ENCODE data around the gene SPECC1. TPM values are rescaled to one million over a fixed set of nuclear protein-coding genes. Genes with fewer than 3 reads are reported as not detected.

Gene SPECC1
- total RNA-seq, 1 experiment from 2014 or later = 128 TPM

DNA sequence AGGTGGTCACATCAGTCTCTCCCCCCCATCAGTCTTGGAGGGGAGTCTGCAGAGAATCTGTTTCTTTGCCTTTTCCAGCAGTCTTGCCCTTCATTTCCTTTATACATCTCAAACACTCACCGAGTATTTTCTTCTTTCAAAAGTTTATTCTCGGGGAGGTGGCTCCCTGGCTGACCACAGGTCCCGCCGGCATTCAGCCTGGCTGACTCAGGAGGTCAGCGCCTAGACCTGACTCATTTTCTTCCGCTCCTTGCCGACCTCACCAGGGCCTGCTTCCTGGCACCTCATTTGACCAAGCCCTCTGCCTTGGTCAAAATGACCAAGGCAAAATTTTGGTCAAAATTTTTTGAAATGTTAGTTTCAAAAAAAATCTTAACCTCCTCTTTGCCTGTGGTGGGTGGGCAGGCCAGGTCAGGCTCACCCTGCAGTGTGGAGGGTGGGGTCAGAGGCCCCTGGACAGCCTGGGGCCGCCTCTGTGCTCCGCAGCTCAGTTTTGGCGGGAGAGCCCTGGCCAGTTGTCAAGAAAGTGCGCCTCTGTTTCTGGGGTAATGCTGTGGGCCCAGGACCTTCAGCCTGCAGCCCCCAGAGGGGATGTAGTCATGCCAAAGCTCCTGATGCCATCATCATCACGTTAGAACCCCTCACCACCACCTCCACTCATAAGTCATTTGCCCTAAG lies 165.6 kb downstream of the SPECC1 start:
- intact Hi-C loops (cut with micrococcal nuclease; ENCODE audit: unreplicated experiment) = loop anchor here (5.0 kb wide), 1 partner anchor 33 kb away; no protein-coding TSS in a partner anchor
- Histone ChIP-seq H3K4me1 (replicated peaks; ENCODE audit: insufficient read depth) (peaks cover 69% of the 10 kb centered on the region), H3F3A (ENCODE audit: insufficient read depth, low read depth) (peaks cover 51% of the 10 kb centered on the region), H3K9me3 (ENCODE audit: insufficient read depth, low read depth) (no peaks in the 10 kb centered on the region), H3K9me2 (ENCODE audit: insufficient read depth) (no peaks in the 10 kb centered on the region), H3K27ac (peak overlapping the region; percentile 74), H3K36me3 (ENCODE audit: low read depth) (no peaks in the 10 kb centered on the region), H3K27me3 (ENCODE audit: insufficient read depth, low read depth) (no peaks in the 10 kb centered on the region), H4K20me1 (ENCODE audit: insufficient read depth) (no peaks in the 10 kb centered on the region), H3K4me3 (peak overlapping the region; percentile 34; the same call in 1 of the 2 replicates), H2AFZ (no peak overlapping the region), H3K4me2 (peak overlapping the region; percentile 78), H3K79me2 (ENCODE audit: low read depth) (peaks cover 90% of the 10 kb centered on the region)
- TF ChIP-seq EZH2 (IDR thresholded peaks at IDR 0.05; ENCODE audit: low read depth) = no peak
- TF ChIP-seq, protein P1, sequence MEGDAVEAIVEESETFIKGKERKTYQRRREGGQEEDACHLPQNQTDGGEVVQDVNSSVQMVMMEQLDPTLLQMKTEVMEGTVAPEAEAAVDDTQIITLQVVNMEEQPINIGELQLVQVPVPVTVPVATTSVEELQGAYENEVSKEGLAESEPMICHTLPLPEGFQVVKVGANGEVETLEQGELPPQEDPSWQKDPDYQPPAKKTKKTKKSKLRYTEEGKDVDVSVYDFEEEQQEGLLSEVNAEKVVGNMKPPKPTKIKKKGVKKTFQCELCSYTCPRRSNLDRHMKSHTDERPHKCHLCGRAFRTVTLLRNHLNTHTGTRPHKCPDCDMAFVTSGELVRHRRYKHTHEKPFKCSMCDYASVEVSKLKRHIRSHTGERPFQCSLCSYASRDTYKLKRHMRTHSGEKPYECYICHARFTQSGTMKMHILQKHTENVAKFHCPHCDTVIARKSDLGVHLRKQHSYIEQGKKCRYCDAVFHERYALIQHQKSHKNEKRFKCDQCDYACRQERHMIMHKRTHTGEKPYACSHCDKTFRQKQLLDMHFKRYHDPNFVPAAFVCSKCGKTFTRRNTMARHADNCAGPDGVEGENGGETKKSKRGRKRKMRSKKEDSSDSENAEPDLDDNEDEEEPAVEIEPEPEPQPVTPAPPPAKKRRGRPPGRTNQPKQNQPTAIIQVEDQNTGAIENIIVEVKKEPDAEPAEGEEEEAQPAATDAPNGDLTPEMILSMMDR (conservative IDR thresholded peaks at IDR 0.05) = no peak
- BruUV-seq (replicated peaks) = TSS peak; percentile 8
- ChIA-PET CTCF (interaction anchor here (0.6 kb wide), 1 partner anchor 62 kb away, joined by 4 read pairs; no protein-coding TSS in a partner anchor), POLR2A (ENCODE audit: unreplicated experiment) (interaction anchor here (0.6 kb wide), 1 partner anchor 678 kb away, joined by 6 read pairs; no protein-coding TSS in a partner anchor)
- DNase-seq = peak; percentile 83 to 84

DNA sequence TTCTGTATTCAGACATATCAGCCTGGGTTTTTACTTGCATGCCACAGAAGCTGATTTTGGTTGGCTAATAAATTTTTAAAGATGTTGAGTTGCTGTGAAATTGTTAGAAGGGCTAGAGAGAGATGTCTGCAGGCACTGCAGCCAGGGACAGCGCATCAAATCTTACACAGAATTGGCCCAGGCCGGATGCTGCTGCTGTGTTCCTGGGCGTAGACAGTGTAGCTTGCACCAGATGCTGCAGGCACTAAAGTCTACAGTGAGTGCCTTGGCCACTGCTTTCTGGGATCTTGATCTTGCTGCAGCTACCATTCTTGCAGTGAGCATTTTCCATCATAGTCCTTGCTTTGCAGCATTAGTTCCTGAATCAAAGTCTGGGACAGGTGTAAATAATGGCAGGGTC lies 169.9 kb downstream of the SPECC1 start:
- no TSS peak for BruUV-seq (replicated peaks)
- no peaks in the 10 kb centered on the region for H3K27me3 ChIP-seq (ENCODE audit: insufficient read depth, low read depth)
- DNase-seq = no peak
- H3K4me3 ChIP-seq = no peak overlapping the region
- no peaks in the 10 kb centered on the region for H3K9me3 ChIP-seq (ENCODE audit: insufficient read depth, low read depth)
- CTCF ChIA-PET = interaction anchor here (0.6 kb wide), 1 partner anchor 113 kb away, joined by 3 read pairs; no protein-coding TSS in a partner anchor
- peaks cover 37% of the 10 kb centered on the region for H3K4me1 ChIP-seq (replicated peaks; ENCODE audit: insufficient read depth)
- peaks cover 13% of the 10 kb centered on the region for H3F3A ChIP-seq (ENCODE audit: insufficient read depth, low read depth)
- POLR2A ChIA-PET (ENCODE audit: unreplicated experiment) = no interaction called here
- H3K79me2 ChIP-seq (ENCODE audit: low read depth) = peaks cover 87% of the 10 kb centered on the region
- no peak for TF ChIP-seq EZH2 (IDR thresholded peaks at IDR 0.05; ENCODE audit: low read depth)
- TF ChIP-seq, protein P1 (conservative IDR thresholded peaks at IDR 0.05) = no peak
- no peak overlapping the region for H3K27ac ChIP-seq
- no peak overlapping the region for H2AFZ ChIP-seq
- no peak overlapping the region for H3K4me2 ChIP-seq
- H3K36me3 ChIP-seq (ENCODE audit: low read depth) = no peaks in the 10 kb centered on the region
- H3K9me2 ChIP-seq (ENCODE audit: insufficient read depth) = no peaks in the 10 kb centered on the region
- intact Hi-C loops (cut with micrococcal nuclease; ENCODE audit: unreplicated experiment) = no loop called here
- H4K20me1 ChIP-seq (ENCODE audit: insufficient read depth) = no peaks in the 10 kb centered on the region

DNA sequence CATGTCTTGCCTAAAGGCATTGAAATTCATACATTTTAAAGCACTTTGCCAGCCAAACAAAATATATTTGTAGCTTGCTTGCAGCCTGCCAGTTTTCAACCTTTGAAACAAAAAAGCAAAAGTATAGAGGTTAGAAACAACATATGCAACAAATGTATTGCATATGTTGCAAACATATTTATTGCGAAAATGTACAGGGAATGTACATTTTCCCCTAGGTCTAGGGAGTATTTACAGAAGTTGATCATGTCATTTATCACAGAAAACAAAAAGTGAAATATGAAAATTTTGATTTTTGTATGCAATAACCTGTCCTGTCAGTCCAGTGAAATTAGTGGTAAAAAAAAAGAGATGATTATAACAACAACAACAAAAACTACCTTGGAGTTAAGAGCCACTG lies 171.5 kb downstream of the SPECC1 start:
- CTCF ChIA-PET = interaction anchor here (0.9 kb wide), 1 partner anchor 32 kb away, joined by 3 read pairs; no protein-coding TSS in a partner anchor
- H3K79me2 ChIP-seq (ENCODE audit: low read depth) = peaks cover 93% of the 10 kb centered on the region

More for the DNA sequence above, 171.5 kb downstream of the SPECC1 start:
- H3K36me3 ChIP-seq (ENCODE audit: low read depth) = no peaks in the 10 kb centered on the region
- no peaks in the 10 kb centered on the region for H3K9me2 ChIP-seq (ENCODE audit: insufficient read depth)
- POLR2A ChIA-PET (ENCODE audit: unreplicated experiment) = no interaction called here
- no peak overlapping the region for H3K27ac ChIP-seq
- H3F3A ChIP-seq (ENCODE audit: insufficient read depth, low read depth) = 0 out of 2 replicates have a peak, but pooled peaks cover under 1% of the 10 kb centered on the region
- no peaks in the 10 kb centered on the region; the same call in 1 of the 2 replicates for H4K20me1 ChIP-seq (ENCODE audit: insufficient read depth)
- H2AFZ ChIP-seq = no peak overlapping the region
- TF ChIP-seq, protein P1 (conservative IDR thresholded peaks at IDR 0.05) = no peak
- no peak for TF ChIP-seq EZH2 (IDR thresholded peaks at IDR 0.05; ENCODE audit: low read depth)
- H3K4me2 ChIP-seq = no peak overlapping the region
- no peaks in the 10 kb centered on the region for H3K27me3 ChIP-seq (ENCODE audit: insufficient read depth, low read depth)
- no peak overlapping the region for H3K4me3 ChIP-seq
- BruUV-seq (replicated peaks) = no TSS peak
- no peak for DNase-seq
- no peaks in the 10 kb centered on the region for H3K9me3 ChIP-seq (ENCODE audit: insufficient read depth, low read depth)
- intact Hi-C loops (cut with micrococcal nuclease; ENCODE audit: unreplicated experiment) = no loop called here
- H3K4me1 ChIP-seq (replicated peaks; ENCODE audit: insufficient read depth) = peaks cover 35% of the 10 kb centered on the region

All from PC-9 (cell line).